Smooth muscle cell of the brain vasculature (primary cell): ENCODE data around the gene ZNF613.
A peak's percentile ranks its signal among the peaks of the same experiment; 100 is the strongest.
"Not testable (repeated sequence)": the region's sequence is repeated elsewhere in the genome, so short reads cannot be mapped to it uniquely, and the experiment has no call there.

Source experiments
- DNase-seq: peaks from one replicate; pipeline ENCODE4 v3.0.0-alpha.2; 2012; ENCODE audit warnings: low read depth, low spot score

Gene ZNF613

DNA sequence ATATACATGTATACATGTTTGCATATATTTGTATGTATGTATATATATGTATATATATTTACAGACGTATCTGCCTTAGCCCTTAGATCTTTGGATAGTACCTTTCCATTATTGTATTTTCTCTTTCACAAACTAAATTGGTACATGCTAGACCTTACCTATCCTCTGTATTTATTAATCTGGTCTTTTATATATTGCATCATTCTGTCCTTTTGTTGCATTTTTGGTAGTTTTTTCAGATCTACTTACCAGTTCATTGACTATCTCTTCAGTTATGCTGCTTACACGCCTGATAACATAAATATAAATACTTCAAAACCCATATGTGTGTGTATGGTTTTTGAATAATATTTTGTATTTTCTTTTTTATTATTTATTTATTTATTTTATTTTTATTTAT lies 11.7 kb downstream of the ZNF613 start:
- DNase-seq, result no peak

DNA sequence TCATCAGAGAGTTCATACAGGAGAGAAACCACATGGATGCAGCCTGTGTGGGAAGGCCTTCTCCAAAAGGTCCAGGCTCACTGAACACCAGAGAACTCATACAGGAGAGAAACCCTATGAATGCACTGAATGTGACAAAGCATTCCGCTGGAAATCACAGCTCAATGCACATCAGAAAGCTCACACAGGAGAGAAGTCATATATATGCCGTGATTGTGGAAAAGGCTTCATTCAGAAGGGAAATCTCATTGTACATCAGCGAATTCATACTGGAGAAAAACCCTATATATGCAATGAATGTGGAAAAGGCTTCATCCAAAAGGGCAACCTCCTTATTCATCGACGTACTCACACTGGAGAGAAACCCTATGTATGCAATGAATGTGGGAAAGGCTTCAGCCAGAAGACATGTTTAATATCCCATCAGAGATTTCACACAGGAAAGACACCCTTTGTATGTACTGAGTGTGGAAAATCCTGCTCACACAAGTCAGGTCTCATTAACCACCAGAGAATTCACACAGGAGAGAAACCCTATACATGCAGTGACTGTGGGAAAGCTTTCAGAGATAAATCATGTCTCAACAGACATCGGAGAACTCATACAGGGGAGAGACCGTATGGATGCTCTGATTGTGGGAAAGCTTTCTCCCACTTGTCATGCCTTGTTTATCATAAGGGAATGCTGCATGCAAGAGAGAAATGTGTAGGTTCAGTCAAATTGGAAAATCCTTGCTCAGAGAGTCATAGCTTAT lies 17.7 kb downstream of the ZNF613 start:
- no peak for DNase-seq

DNA sequence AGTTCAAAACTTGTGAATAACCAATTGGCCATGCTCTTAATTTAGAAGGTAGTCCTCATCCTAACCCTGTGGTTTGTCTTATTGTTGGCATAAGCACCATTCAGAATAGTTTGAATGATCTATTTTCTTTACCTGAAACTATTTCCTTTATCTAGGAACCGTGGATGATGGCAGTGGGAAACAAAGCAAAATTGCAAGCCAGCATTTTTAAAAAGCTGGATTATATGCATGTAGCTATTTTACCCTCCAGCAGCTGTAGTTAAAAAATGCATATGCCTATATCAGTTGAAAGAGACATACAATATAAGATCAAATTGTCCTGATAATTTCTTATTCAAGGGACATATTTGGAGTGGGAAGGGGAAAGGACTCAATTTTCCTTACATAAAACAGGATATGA lies 19.3 kb downstream of the ZNF613 start:
- DNase-seq, result no peak

DNA sequence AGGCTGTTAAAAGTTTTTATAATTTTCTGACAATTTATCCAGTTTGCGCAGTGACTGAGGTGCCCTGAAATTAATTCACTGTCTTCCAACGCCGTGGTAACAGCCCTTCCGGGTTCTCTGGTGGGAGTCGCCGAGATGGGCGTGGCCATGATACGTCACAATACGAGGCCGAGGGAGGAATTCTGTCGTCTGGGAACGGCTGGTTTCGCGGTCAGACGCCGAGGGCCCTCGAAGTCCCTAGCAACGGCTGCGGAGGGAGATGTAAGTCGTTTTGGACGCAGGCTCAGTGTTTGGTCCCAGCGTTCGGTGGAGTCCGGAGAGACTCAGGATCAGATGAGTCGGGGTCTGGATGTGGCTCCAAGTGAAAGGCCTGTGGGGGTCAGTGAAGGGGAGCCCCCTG lies 21.7 kb downstream of the ZNF613 start:
- DNase-seq, result no peak

DNA sequence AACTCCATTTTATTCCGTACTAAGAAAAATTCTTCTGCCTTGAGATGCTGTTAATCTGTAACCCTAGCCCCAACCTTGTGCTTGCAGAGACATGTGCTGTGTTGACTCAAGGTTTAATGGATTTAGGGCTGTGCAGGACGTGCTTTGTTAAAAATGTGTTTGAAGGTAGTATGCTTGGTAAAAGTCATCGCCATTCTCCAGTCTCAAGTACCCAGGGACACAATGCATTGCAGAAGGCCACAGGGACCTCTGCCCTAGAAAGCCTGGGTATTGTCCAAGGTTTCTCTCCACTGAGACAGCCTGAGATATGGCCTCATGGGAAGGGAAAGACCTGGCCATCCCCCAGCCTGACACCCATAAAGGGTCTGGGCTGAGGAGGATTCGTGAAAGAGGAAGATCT lies 30.6 kb downstream of the ZNF613 start:
- not testable (repeated sequence) for DNase-seq

DNA sequence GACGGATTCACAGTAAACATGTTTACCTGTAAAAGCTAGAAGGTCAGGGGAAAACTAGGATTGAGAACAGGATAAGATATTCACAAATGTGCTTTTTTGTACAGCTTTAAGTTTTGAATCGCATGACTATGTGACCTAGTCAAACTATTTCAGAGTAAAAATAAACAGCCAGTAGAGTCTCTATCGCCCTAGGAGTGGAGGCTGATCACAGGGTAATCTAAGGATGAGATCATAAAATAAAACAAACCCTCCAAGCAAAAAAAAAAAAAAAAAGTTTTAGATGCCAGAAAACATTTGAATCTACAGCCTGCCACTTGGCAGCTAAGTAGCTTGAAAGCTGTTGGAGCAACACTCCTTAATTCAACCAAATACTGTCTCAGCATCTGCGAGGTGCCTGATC lies 32.5 kb downstream of the ZNF613 start:
- DNase-seq, result no peak

DNA sequence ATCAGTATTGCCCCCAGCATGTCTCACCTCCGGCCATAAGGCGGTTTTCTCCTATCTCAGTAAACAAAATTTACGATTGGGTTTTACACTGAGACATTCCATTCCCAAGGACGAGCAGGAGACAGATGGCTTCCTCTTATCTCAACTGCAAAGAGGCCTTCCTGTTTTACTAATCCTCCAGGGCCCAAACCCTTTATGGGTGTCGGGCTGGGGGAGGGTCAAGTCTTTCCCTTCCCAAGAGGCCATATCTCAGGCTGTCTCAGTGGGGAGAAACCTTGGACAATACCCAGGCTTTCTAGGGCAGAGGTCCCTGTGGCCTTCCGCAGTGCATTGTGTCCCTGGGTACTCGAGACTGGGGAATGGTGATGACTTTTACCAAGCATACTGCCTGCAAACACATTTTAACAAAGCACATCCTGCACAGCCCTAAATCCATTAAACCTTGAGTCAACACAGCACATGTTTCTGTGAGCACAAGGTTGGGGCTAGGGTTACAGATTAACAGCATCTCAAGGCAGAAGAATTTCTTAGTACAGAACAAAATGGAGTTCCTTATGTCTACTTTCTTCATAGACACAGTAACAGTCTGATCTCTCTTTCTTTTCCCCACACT lies 33.5 kb downstream of the ZNF613 start:
- not testable (repeated sequence) for DNase-seq

DNA sequence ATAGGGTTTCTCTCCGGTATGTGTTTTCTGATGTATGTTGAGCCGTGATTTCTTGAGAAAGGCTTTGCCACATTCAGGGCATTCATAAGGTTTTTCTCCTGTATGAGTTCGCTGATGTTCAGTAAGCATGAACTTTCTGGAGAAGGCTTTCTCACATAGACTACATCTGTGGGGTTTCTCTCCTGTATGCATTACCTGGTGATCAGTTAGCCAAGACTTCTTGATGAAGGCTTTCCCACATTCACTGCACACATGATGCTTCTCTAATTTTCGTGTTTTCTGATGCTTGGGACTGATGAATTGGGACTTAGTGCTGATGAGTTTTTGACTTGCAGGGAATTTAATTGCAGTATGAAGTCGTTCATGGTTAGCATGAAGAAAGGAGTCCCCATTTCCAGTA lies 38.3 kb downstream of the ZNF613 start:
- DNase-seq, result no peak

DNA sequence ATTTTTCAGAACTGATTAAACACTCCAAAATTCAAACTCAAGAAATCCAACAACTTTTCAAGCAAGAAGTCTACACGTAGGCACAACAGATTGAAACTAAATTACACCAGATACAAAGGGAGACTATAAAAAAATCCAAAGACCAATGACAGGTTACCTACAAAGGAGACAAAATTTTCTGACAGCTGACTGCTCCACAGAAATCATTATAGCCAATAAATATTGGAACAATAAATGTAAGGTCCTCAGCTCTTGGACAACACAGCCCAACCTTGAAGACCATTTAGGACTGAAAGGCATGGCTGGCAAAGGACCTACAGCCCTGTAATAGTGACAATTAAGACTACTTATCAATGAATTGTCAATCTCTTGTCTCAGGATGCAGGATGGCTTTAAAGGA lies 43.4 kb downstream of the ZNF613 start:
- no peak for DNase-seq

DNA sequence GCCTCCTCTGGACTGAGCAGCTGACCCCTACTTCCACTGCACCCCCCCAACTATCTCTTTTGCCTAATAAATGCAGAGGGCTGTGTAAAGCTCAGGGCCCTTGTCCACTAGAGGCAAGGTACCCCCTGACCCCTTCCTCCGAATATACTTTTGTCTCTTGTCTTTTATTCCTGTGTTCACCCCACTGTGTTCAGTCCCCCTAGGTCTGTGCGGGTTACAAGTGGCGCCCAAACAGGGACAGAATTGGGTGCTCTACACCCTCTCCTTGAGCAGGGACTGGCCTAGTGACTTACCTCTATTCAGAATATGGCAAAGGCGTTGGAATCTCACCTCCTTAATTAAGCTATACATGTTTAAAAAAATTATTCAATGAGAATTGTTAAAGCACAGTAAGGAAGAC lies 44.4 kb downstream of the ZNF613 start:
- DNase-seq, result no peak

DNA sequence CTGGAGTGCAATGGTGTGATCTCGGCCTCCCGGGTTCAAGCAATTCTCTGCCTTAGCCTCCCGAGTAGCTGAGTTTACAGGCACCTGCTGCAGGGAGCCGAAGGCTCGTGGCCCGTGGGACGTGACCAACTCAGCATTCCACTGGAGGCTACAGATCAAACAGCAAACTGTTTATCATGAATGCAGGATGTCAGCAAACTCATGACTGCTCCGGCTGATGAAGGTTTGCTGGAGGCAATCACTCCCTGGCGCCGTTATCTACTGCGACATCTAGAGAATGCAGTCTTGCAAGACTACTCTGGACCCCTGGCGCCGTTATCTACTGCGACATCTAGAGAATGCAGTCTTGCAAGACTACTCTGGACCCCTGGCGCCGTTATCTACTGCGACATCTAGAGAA lies 48.5 kb downstream of the ZNF613 start:
- not testable (repeated sequence) for DNase-seq

DNA sequence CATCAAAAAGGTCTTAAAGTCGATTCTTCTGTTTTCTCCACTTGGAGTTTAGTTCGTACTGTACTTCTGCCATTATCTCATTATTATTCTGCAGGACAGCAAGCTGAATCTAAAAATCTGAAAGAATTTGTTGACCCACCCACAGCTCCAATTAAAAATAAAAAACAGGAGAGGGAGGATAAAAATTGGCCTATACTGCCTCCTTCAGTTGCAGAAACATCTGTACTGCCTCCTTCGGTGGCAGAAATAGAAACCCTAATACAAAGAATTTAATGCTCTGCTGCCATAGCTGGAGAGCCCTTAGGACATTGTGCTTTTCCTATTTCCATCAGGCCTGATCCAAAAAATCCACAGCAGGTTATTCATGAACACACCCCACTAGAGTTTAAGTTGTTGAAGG lies 49.6 kb downstream of the ZNF613 start:
- DNase-seq, result no peak

DNA sequence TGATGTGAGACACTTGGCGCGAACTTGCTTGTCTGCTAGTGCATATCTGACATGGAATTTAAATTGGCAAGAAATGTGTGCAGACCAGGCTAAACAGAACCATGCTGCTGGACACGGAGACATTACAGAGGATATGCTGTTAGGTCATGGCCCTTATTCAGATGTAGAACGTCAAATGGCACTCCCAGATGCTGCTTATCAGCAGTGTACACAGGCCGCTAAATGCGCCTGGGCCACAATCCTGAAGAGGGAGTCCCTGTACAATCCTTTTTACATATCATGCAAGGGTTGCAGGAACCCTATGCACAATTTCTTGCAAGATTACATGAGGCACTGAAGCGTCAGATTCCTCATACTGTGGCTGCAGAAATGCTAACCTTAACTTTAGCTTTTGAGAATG lies 50.1 kb downstream of the ZNF613 start:
- DNase-seq, result no peak

DNA sequence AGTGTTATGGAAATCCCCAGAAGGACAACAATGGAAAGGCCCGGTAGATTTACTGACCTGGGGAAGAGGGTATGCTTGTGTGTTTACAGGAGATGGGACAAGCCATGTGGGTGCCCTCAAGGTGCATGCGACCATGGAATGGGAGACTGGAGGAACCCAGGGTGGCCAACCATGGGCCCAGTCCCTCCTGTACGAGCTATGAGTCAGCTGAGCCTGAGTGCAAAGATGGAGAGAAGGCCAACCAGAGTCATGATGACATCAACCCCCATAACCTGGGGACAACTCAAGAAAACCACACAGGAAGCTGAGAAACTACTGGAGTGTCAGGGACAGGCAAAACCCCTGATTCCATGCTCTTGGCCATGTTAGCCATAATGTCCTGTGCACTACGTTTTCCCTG lies 51.6 kb downstream of the ZNF613 start:
- DNase-seq, result no peak

DNA sequence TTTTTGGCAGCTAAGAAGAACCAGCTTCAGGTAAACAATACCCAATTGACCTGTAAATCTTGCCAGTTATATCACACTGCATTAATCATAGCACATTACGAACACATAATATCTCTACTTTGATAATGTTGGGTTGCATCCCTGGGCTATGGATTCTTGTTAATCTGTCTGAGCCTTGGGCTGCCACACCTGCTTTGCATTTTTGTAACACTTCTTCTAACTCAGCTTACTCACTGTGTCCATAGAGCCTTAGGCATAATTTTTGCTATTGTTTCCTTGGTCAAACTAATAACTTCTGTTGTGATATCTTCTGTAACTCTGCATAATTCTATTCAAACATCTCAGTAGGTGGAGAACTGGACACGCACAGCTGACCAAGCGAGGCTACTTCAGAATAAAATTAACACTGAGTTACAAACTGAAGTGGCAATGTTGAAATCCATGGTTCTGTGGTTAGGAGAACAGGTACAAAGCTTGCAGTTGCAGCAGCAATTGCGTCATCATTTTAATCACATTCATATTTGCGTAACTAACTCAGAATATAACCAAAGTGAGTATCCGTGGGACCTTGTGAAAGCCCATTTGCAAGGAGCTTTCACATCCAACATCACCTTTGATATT lies 53.0 kb downstream of the ZNF613 start:
- no peak for DNase-seq

DNA sequence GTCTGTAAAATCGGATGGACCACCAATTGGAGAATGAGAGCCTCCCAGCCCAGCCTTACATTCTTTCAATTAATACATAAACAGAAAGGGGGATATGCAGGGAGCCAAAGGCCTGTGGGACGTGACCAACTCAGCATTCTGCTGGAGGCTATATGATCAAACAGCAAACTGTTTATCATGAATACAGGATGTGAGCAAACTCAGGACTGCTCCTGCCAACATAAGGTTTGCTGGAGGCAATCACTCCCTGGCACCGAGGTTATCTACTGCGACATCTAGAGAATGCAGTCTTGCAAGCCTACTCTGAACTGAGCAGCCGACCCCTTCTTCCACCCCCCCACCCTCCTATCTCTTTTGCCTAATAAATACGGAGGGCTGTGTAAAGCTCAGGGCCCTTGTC lies 53.7 kb downstream of the ZNF613 start:
- DNase-seq, result not testable (repeated sequence)

DNA sequence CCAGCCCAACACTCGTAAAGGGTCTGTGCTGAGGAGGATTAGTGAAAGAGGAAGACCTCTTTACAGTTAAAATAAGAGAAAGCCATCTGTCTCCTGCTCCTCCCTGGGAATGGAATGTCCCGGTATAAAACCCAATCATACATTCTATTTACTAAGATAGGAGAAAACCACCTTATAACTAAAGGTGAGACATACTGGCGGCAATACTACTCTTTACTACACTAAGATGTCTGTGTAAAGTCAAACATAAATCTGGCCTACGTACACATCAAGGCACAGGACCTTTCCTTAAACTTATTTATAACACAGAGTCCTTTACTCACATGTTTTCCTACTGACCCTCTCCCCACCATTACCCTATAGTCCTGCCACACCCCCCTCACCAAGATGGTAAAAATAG lies 56.1 kb downstream of the ZNF613 start:
- DNase-seq, result no peak

DNA sequence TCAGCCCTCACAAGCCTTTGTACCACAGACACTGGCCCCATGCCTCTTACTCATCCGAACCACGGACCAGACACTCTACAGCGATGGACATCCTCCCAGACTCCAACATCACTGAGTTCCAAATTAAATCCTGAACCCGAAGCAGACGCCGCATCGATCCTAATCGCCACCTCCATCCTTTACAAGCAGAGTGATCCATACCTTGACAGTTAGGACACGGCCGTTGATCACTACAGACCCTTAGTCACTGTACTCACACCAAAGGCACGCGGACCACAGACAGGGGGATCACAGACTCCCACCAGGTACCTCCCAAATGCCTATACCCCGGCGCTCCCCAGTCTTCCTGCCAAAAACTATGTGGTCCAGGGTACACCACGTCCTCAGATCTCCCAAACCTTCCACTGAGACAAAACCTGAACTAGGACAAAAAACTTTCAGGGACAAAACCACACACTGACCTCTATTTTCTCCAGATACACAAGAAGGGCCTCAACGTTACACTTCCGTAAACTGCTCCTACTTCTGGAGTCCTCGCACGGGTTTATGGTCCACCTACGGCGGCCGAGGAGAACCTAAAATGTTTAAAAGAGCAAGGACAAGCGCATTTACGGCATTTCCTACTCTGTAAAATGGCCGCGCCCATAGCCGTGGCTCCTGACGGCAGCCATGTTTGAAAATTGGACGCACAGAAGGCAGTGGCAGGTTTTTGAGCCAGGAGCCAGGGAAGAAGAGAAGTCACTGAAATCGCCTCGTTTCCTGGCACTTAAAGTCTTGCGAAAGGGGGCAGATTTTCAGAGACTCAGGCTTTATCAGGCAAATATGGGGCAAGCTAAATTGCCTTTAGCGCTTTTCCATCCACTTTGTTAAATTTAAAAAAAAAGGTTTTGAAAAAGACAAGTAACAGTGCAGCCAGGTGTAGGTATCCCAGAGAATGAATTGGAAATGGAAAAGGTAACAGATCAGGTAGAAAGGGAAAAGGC lies 59.3 kb downstream of the ZNF613 start, which contains the start of gene ZNF350:
Gene ZNF350 (minus strand): TSS at position 532 of the 983 bp plus-strand sequence. CDS start 12,480 bp downstream, outside the sequence.
- DNase-seq, result peak; percentile 92

DNA sequence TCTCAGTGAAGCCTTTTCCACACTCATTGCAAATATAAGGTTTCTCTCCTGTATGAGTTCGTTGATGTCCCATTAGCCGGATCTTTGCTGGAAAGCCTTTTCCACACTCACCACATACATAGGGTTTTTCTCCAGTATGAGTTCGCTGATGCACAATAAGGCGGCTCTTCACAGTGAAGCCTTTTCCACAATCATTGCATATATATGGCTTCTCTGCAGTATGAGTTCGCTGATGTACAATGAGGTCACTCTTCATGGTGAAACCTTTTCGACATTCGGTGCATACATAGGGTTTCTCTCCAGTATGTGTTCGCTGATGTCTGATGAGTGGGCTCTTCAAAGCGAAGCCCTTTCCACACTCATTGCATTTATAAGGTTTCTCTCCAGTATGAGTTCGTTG lies 66.2 kb downstream of the ZNF613 start:
- no peak for DNase-seq

DNA sequence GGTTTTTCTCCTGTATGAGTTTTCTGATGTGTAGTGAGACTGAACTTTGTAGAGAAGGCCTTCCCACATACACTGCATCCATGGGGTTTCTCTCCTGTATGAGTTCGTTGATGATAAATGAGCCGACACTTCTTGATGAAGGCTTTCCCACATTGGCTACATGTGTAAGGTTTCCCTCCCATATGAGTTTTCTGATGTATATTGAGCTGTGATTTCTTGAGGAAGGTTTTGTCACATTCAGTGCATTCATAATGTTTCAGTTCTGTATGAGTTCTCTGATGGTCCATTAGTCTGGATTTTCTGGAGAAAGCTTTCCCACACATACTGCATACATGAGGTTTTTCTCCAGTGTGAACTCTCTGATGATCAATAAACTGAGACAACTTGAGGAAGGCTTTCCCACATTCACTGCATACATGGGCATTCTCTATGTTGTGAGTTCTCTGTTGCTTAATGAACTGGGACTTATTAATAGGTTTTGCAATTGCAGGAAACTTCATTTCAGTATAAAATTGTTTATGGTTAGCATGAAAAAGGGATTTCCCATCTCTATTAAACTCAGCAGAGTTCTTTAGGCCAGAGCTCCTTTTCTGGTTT lies 66.9 kb downstream of the ZNF613 start:
- DNase-seq, result no peak
